NCI-H2081 (cell line): ENCODE results near the gene CNNM3.

Experiments
- DNase-seq, 2 experiments: peaks; one replicate each; lab custom pipeline; 2025; lab: John Stamatoyannopoulos, UW

Gene CNNM3

DNA sequence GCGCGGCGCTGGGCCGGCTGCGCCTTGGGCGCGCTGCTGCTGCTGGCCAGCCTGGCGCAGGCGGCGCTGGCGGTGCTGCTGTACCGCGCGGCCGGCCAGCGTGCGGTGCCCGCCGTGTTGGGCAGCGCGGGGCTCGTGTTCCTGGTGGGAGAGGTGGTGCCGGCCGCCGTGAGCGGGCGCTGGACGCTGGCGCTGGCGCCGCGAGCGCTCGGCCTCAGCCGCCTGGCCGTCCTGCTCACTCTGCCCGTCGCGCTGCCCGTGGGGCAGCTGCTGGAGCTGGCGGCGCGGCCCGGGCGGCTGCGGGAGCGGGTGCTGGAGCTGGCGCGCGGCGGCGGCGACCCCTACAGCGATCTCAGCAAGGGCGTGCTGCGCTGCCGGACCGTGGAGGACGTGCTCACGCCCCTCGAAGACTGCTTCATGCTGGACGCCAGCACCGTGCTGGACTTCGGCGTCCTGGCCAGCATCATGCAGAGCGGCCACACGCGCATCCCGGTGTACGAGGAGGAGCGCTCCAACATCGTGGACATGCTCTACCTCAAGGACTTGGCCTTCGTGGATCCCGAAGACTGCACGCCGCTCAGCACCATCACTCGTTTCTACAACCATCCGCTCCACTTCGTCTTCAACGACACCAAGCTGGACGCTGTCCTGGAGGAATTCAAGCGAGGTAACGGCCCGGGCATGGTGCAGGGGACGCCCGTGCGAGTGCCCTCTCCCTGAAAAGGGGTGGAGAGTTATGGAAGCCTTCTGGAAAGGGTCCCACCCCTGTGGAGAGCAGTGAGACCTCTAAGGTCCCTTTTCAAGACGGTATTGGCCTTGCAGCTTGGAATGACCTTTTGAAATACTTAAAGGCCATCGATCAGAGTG, 1.0 kb downstream of the CNNM3 start:
- DNase-seq = peak in 1 of 2 experiments; percentile 19

DNA sequence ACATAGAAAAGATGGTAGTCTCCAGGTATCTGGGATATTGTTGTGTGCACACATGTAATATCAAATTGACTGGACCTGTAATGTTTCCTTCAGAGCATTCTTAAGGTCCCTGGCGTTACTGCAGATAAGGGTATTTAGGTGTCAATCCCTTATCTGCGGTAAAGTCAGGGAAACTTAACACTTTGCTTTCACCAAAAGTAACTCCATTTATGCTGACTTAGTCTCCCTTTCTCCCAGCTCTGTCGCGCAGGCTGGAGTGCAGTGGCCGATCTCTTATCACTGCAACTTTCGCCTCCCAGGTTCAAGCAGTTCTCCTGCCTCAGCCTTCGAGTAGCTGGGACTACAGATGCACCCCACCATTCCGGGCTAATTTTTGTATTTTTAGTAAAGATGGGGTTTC, 1.8 kb downstream of the CNNM3 start:
- no peak for DNase-seq

DNA sequence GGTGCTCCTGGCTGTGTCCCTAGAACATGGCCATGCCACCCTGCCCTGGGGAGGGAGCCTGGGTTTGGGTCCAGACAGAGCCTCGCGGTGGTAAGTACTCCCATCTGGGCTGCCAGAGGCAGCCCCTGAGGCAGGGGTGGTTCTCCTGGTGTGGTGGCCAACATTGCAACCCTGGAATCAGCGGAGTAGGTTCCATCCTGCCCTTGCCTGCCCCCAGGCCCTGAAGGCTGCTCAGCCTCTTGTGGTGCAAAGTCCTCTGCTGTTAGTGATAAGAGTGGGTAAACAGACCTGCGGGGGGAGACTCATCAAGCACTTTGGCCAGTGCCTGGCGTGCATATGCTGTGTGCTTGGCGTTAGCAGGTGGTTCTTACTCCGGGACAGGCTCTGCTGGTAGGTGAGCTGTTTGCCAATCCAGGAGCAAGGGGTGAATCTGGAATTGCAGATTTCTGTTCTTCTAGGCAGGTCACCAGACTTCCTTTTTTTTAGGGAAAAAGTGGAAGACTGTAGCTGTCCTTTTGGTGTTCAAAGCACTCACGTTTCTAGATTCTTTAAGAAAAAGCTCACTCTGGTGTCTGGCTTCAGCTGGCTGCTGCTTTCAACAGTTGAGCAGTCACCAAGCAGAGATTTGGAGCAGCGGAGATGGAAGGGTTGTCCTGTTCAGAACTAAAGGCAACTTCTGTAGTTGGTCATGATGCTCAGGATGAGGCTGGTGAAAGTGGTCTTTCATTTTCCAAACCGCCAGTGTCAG, 3.2 kb downstream of the CNNM3 start:
- peak; percentile 14 to 55 for DNase-seq

DNA sequence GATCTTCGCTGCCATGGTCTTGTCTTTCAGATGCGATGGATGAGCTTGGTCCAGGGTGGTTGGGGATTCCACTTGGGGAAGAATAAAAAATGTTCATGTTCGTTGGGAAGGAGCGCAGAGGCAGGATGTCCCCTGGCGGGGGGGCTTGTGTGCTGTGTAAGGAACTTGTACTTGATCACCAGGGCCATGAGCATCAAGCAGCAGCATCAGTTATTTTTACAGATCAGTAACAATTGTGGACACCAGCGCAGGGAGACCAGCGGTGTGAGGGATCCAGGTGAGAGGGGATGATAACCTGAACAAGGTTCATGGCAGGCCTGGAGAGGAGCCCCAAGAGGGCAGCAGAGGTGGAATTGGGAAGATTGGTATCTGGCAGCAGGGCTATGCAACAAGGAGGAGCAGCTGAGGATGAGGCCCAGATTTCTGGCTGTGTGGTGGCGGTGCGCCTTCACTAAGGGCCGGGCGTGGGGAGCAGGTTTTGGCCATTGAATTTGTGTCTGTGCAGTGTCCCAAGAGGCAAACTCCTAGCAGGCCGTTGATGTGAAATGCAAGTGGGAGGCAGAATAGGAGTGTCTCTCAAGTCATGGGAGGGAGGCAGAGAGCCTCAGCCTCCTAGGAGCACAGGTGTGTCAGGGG, 3.9 kb downstream of the CNNM3 start:
- no peak for DNase-seq

DNA sequence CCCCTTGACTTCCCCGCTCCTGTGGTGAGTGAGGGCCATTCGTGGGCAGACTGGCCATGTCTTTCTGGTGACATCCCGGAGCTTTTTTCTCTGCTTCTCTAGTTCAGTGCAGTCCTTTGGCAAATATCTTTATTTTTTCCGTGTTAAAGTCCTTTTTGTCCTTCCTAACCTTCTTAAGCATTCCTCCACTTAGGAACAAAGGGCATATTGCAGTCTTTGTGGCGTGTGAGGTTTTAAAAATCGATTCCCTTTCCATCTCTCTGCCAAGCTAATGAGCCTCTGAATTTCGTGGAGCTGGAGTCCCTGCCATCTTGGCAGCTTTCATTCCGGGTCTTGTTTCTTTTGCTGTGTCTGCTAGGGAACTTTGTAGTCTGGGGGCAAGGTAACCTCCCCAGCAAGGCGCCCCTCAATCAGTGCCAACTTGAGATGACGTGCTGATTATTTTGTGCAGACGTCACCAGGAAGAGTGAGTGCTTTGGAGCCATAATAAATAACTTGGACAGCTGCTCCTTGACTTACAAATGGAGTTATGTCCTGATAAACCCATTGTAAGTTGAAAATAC, 5.1 kb downstream of the CNNM3 start:
- DNase-seq = no peak

DNA sequence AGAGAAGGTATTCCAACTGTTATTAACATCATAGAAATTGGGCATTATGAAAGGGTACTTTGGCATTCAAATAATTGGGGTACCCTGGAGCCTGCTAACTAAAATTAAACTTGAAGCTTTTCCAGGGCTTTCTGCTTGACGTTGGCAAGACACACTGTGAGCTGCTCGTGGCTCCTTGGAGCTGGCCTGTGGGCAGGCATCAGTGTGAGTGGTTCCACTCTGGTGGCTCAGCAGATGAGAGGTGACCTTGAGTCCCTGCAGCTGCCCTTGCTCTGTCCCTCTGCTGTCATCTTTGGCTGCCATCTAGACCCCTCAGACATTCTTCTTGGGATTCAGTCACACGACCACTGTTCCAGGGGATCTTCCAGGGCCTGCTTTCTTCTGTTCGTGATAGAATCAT, 6.7 kb downstream of the CNNM3 start:
- no peak for DNase-seq

DNA sequence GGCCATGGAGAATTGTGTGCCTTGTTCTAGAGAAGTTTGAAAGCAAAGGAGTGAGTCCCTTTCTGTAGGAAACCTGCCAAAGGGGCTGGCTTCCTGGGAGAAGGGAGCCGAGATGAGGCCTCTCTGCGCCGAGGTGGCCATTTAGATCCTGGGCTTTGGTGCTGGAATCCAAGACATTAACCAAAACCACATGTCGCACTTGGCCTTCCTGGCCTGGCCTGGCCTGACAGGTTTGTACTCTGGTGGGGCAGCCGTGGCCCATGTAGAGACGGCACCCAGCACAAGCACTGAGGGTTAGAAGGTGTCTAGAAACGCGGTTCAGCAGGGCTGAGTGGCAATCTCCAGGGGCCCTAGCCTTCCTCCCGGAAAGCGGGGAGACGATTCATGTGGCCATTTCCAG, 7.1 kb downstream of the CNNM3 start:
- no peak for DNase-seq

DNA sequence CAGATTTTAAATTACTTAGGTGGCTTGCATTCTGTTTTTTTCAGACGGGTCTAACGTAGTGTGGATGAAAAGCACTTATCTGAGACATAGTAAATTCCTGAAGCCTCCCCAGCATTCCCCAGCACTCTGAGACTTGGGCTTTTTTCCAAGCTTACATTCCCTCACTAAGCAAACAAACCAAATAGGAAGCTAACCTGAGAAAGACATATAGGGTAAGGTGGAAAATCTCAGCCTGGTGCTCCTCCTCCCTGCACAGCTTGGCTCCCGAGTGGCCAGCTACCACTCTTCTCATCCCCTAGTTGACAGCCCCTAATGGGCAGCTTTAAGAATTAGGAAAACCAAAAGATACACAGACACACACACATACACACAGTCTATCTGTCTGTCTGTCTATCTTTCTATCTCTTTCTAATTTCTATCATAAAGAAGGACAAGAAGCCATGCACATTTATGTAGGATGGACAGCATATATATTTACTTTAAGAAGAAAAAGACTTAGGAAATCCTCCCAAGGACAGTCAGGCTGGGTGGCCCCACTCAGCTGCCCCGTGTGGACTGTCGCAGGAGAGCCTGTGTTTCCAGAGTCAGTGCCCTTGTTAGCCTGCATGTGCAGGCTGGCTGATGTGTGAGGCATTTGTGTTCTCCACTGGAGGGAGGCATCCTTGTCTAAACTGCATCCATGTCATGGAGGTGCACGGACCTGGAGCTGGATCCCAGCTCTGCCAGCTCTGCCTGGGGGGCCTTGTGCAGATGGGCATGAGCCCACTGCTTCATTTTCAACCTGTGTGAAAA, 8.2 kb downstream of the CNNM3 start:
- no peak for DNase-seq

DNA sequence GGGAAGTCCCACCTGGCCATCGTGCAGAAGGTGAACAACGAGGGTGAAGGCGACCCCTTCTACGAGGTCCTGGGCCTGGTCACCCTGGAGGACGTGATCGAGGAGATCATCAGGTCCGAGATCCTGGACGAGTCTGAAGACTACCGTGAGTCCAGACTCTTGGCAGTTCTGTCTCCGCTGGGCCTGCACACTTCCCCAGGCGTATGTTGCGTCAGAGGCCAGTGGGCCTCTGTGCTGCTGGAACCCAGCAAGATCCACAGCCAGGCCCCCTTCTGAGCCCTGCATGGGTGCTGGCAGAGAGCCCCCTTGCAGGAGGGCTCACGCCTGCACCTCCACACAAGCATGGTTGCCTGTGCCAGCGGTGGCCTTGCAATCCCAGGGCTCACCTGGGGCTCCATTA, 9.0 kb downstream of the CNNM3 start:
- DNase-seq = no peak

DNA sequence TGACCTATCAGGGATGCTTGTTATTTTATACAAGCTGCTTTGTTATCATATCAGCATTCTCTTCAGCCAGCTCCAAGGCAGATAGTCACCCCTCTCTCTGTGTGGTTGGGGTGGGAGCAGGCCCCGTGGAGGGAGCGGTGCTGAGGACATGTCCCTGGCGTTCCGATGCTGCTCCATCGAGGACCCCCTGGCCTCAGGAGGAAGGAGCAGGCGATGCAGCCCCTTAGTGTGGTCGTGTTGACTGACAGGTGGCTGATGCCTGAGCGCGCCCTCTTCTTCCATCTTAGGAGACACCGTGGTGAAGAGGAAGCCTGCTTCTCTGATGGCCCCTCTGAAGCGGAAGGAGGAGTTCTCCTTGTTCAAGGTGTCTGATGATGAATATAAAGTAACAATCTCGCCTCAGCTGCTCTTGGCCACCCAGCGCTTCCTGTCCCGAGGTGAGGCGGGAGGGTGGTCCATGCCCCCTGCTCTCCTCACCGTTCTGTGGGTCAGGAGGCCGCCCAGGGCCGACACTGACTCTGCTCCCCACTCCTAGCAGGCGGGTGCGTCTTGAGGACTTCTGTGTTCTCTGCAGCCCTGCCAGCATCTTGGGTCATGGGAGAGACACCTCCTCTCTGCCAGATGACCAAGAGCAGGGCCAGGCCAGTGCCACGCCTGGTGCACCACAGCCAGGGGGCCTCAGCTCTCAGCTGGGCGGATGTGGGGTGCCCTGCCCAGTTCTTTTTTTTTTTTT, 10.6 kb downstream of the CNNM3 start:
- DNase-seq = no peak

DNA sequence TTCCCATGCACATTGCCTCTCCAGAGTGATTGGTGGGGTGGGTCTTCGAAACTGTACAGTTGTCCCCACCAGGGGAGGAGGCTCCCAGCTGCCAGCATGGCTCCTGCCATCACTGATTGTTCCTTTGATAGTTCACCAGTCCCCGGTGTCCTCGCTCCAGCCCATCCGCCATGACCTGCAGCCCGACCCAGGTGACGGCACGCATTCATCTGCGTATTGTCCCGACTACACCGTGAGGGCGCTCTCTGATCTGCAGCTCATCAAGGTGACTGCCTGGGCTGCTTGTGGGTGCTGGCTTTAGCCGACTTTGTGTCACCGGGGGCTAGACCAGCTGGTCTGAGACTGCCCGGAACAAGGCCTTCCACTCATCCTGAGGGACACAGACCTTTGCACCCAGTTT, 12.4 kb downstream of the CNNM3 start:
- DNase-seq = no peak

DNA sequence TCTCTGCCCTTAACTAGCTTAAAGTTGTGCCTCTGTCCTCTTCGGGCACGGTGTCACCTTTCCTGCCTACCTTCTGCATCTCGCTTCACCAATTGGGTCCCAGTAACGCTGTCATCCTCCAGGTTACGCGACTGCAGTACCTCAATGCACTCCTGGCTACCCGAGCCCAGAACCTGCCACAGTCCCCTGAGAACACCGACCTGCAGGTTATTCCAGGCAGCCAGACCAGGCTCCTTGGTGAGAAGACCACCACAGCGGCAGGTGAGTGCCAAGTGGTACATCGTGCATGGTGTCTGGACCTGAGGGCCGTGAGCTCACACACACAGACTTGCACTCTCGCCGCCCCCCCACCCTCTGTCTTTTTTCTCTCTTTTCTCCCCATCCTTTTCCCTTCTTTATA, 12.8 kb downstream of the CNNM3 start:
- DNase-seq = no peak

DNA sequence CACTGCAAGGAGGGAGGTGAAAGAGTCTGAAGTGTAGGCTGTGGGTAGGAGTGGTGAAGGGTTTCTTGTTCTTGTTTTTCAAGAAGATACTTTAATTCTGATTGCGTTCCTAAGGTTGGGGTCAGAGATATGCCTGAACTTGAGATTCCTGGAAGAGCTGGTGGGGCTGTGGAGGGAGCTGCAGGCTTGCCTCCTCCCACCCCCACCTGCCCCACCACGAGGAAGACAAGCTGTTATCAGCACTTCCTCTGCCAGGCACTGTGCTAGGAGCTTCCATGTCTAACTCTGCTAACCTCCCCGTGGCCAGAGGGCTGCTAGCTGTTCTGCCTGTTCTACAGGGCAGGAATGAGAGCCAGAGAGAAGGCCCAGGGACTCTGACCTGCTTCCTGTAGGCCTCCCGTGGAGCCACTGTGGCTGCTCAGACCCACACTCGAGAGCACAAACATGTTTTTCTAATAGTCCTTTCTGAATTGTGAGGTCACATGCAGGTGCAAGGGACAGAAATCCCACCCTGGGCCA, 14.0 kb downstream of the CNNM3 start:
- no peak for DNase-seq

DNA sequence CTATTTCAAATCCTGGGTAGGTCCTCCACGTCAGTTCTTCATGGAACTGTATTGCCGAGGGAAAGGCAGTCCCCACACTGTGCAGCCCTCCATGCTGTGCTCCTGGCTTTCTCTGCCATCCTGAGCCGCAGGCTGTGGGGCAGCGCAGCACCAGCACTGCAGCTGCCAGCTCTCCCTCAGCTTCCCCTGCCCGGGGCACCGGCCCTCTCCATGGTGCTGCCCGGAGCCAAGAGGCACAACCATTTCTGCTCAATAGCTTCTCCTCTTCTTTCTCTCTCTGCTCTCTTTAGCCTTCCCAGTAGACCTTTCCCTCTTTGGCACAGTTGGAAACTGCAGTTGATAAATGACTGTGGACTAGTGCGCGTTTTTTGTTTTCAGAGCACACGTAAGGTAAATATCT, 15.6 kb downstream of the CNNM3 start:
- peak in 1 of 2 experiments; percentile 12 for DNase-seq

DNA sequence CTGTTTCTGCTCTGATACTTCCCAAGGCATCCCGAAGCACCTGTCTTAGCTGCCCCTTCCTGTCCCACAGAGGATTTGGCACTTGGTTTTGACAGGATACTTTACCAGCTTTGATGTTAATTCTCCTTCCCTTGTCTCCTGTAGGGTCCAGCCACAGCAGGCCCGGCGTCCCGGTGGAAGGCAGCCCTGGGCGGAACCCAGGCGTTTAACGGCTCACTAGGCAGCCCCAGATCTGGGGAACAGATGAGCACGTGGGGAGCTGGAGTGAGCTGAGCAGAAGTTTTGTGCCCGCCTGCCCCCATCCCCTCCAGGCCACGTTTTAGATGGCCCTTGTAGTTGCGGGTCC, 16.3 kb downstream of the CNNM3 start:
- no peak for DNase-seq

DNA sequence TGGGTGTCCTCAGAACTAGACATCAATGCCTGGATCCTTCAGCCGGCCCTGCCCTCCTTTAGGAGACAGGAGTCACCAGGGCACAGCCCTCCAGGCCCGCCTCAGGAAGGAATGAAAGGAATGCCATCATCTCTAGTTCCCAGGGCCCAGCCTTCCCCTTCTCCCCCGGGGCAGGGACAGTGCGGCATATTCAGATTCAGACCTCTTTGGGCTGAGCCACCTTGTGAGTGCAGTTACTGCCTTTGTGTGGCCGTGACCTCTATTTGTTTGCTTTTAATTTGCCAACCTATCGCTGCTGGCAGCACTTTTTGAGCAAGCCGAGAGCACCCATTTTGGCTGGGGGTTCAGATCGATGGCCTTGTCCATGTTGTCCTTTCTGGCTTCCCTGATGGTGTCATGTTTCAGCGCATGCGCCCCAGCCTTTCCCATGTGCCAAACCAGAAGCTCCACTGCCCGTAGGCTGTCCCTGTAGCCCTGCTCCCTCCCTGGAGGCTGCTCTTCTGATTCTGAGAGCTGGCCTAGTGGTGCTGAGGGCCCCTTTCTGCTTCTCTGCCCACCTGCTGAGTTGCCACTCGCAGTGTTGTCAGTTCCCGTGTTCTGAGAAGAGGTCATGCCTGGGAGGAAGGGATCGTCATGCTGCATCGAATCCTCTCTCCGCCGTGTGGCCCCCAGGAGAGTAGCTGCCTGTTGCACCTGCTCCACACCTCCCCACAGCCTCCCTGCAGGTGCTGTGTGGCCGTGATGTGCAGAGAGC, 16.9 kb downstream of the CNNM3 start:
- peak; percentile 79 to 93 for DNase-seq

DNA sequence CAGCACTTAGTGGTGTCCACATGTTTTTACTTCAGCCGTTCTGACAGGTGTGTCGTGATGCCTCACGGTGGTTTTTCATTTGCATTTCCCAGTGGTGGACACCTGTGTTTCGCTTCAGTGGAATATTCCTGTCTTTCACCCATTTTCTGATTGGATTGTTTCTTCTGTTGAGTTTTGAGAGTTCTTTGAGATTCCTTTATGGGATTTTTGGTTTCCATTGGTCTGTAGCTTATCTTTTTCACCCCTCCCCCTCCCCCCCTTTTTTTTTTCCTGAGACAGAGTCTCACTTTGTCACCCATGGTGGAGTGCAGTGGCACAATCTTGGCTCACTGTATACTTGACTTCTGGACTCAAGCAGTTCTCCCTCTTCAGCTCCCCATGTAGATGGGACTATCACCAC, 19.8 kb downstream of the CNNM3 start:
- DNase-seq = no peak

DNA sequence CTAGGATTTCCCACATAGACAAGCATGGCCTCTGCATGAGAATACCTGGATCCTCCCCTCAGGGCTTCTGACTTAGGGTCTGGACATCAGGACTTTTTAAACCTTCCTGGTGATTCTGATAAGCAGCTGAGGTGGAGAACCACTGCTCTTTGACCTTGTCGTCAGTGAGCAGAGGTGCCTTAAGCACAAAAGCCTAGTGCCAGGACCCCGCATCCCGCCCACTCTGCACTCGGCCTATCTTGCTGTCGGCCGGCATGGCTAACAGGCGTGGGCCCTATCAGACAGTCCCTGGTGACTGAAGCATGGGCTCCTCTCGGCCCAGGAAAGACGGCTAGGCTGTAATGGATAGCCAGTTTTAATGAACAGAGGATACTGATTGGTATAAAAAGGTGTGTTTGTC, 21.5 kb downstream of the CNNM3 start:
- DNase-seq = no peak

DNA sequence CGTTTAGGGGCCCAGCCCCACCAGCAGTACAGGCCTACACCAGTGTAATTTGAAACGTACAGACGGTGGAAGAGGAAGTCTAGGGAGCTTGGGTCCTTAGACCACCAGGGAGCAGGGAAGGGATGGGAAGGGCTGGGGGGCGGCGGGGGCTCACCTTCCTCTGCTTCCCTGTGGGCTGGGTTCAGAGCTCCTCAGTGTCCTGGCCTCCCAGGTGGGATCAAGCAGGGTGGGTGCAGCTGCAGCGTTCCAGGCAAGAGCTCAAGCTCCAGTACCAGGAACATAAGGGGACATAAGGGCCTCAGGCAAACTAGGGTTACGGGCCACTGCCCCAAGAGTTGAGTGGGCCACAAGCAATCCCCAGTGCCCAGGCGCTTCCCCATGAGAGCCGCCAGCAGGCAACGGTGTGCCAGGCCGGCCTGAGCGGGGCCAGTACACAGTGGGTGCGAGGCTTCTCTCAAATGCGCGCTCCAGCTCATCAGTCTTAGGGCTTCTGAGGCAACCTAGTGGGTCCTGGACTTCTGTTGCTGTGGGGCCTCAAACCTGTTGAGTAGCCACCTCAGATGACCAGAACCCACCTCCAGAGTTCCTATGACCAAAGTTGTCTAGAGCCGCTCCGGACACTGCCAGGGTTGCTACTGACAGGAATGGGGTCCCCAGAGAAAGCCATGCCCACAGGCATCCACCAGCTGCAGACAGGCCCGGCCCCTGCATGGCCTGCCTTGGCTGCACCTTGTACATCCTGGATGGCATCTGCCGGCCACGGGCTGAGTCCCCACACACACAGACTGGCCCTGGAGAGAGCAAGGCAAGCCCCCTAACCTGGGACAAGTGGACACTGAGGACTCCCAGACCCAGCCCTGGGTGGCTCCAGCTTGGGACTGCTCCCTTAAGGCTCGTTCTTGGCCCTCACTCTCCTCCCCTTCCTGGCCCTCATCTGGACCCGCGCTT, 22.6 kb downstream of the CNNM3 start:
- DNase-seq = no peak
